ENCODE data around the gene ARHGEF4. TPM values are rescaled to one million over a fixed set of nuclear protein-coding genes. Genes with fewer than 3 reads are reported as not detected.

The ARHGEF4 gene
- total and polyA plus RNA-seq, 2 experiments from 2014 or later, result 4.6 to 16.6 TPM

DNA sequence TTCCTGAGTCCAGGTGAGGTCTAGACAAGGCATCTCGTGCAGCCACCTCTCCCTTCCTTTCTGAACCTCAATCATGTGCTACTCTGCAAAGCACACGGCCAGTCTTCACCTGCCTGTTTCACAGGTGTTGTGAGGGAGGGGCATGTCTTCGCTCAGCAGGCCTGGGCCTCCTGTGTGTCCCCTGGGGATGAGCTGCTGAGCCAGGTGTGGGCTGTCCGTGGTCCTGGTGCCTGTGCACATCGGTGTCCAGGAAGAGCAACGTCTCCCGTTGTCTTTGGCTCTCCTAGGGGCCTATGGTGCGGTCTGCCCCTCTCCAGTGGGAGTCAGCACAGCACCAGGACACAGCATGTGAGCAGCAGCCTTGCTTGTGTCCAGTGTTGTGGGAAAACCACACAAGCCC, 16.7 kb downstream of the ARHGEF4 start:
- Histone ChIP-seq H4K20me1 (replicated peaks; ENCODE audit: insufficient read depth) (no peaks in the 10 kb centered on the region), H3K27me3 (ENCODE audit: insufficient read depth) (no peaks in the 10 kb centered on the region), H3K79me2 (replicated peaks; ENCODE audit: insufficient read depth) (no peaks in the 10 kb centered on the region), H3K36me3 (ENCODE audit: insufficient read depth) (no peaks in the 10 kb centered on the region), H3K4me3 (no peak overlapping the region), H3K4me1 (ENCODE audit: insufficient read depth) (no peaks in the 10 kb centered on the region), H3F3A (replicated peaks; ENCODE audit: low read depth) (no peaks in the 10 kb centered on the region), H2AFZ (no peak overlapping the region), H3K27ac (ENCODE audit: low read depth) (no peak overlapping the region), H3K9me2 (ENCODE audit: insufficient read depth) (no peaks in the 10 kb centered on the region), H3K4me2 (no peak overlapping the region)
- H3K27me3 Mint-ChIP-seq (ENCODE audit: insufficient read depth, low read depth, poor library complexity), result no peaks in the 10 kb centered on the region
- H3K9me3 Mint-ChIP-seq, result no peaks in the 10 kb centered on the region
- no peaks in the 10 kb centered on the region for H3K36me3 Mint-ChIP-seq (ENCODE audit: low read depth)
- no peak overlapping the region for H3K27ac Mint-ChIP-seq
- H3K4me3 Mint-ChIP-seq, result no peak overlapping the region
- TF ChIP-seq, protein P1, sequence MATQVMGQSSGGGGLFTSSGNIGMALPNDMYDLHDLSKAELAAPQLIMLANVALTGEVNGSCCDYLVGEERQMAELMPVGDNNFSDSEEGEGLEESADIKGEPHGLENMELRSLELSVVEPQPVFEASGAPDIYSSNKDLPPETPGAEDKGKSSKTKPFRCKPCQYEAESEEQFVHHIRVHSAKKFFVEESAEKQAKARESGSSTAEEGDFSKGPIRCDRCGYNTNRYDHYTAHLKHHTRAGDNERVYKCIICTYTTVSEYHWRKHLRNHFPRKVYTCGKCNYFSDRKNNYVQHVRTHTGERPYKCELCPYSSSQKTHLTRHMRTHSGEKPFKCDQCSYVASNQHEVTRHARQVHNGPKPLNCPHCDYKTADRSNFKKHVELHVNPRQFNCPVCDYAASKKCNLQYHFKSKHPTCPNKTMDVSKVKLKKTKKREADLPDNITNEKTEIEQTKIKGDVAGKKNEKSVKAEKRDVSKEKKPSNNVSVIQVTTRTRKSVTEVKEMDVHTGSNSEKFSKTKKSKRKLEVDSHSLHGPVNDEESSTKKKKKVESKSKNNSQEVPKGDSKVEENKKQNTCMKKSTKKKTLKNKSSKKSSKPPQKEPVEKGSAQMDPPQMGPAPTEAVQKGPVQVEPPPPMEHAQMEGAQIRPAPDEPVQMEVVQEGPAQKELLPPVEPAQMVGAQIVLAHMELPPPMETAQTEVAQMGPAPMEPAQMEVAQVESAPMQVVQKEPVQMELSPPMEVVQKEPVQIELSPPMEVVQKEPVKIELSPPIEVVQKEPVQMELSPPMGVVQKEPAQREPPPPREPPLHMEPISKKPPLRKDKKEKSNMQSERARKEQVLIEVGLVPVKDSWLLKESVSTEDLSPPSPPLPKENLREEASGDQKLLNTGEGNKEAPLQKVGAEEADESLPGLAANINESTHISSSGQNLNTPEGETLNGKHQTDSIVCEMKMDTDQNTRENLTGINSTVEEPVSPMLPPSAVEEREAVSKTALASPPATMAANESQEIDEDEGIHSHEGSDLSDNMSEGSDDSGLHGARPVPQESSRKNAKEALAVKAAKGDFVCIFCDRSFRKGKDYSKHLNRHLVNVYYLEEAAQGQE (IDR thresholded peaks at IDR 0.05; ENCODE audit: unreplicated experiment), result peak; percentile 57
- TF ChIP-seq EZH2phosphoT487 (IDR thresholded peaks at IDR 0.05; ENCODE audit: unreplicated experiment) (no peak), CREB1 (CRISPR knock-in tag; IDR thresholded peaks at IDR 0.05; ENCODE audit: low read depth) (no peak)
- TF ChIP-seq, protein P2, sequence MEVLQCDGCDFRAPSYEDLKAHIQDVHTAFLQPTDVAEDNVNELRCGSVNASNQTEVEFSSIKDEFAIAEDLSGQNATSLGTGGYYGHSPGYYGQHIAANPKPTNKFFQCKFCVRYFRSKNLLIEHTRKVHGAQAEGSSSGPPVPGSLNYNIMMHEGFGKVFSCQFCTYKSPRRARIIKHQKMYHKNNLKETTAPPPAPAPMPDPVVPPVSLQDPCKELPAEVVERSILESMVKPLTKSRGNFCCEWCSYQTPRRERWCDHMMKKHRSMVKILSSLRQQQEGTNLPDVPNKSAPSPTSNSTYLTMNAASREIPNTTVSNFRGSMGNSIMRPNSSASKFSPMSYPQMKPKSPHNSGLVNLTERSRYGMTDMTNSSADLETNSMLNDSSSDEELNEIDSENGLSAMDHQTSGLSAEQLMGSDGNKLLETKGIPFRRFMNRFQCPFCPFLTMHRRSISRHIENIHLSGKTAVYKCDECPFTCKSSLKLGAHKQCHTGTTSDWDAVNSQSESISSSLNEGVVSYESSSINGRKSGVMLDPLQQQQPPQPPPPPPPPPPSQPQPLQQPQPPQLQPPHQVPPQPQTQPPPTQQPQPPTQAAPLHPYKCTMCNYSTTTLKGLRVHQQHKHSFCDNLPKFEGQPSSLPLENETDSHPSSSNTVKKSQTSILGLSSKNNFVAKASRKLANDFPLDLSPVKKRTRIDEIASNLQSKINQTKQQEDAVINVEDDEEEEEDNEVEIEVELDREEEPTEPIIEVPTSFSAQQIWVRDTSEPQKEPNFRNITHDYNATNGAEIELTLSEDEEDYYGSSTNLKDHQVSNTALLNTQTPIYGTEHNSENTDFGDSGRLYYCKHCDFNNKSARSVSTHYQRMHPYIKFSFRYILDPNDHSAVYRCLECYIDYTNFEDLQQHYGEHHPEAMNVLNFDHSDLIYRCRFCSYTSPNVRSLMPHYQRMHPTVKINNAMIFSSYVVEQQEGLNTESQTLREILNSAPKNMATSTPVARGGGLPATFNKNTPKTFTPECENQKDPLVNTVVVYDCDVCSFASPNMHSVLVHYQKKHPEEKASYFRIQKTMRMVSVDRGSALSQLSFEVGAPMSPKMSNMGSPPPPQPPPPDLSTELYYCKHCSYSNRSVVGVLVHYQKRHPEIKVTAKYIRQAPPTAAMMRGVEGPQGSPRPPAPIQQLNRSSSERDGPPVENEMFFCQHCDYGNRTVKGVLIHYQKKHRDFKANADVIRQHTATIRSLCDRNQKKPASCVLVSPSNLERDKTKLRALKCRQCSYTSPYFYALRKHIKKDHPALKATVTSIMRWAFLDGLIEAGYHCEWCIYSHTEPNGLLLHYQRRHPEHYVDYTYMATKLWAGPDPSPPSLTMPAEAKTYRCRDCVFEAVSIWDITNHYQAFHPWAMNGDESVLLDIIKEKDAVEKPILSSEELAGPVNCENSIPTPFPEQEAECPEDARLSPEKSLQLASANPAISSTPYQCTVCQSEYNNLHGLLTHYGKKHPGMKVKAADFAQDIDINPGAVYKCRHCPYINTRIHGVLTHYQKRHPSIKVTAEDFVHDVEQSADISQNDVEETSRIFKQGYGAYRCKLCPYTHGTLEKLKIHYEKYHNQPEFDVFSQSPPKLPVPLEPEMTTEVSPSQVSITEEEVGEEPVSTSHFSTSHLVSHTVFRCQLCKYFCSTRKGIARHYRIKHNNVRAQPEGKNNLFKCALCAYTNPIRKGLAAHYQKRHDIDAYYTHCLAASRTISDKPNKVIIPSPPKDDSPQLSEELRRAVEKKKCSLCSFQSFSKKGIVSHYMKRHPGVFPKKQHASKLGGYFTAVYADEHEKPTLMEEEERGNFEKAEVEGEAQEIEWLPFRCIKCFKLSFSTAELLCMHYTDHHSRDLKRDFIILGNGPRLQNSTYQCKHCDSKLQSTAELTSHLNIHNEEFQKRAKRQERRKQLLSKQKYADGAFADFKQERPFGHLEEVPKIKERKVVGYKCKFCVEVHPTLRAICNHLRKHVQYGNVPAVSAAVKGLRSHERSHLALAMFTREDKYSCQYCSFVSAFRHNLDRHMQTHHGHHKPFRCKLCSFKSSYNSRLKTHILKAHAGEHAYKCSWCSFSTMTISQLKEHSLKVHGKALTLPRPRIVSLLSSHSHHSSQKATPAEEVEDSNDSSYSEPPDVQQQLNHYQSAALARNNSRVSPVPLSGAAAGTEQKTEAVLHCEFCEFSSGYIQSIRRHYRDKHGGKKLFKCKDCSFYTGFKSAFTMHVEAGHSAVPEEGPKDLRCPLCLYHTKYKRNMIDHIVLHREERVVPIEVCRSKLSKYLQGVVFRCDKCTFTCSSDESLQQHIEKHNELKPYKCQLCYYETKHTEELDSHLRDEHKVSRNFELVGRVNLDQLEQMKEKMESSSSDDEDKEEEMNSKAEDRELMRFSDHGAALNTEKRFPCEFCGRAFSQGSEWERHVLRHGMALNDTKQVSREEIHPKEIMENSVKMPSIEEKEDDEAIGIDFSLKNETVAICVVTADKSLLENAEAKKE (CRISPR knock-in tag; IDR thresholded peaks at IDR 0.05), result no peak
- TF ChIP-seq, protein P3, sequence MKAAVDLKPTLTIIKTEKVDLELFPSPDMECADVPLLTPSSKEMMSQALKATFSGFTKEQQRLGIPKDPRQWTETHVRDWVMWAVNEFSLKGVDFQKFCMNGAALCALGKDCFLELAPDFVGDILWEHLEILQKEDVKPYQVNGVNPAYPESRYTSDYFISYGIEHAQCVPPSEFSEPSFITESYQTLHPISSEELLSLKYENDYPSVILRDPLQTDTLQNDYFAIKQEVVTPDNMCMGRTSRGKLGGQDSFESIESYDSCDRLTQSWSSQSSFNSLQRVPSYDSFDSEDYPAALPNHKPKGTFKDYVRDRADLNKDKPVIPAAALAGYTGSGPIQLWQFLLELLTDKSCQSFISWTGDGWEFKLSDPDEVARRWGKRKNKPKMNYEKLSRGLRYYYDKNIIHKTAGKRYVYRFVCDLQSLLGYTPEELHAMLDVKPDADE (IDR thresholded peaks at IDR 0.05), result no peak
- ATAC-seq (peak; percentile 19), DNase-seq (ENCODE audit: low spot score) (no peak)
- peaks cover 2% of the 10 kb centered on the region; the same call in 1 of the 3 replicates for H3K4me1 Mint-ChIP-seq

Measured in GM23338 (cell line).